OCI-LY1 (cell line): ENCODE measurements around the gene CUBN.

Experiments used
- H2AFZ ChIP-seq: fragments of 200-600 bp; sonication (generic), shearing (Covaris generic); 2 replicates; pipeline ENCODE4 v1.6.0; 2014; ENCODE audit warnings: antibody characterized with exemption, mild to moderate bottlenecking, low read length
- H3F3A ChIP-seq: fragments of 200-600 bp; sonication (generic), shearing (Covaris generic); 2 replicates; pipeline ENCODE4 v1.6.0; 2014; ENCODE audit warnings: mild to moderate bottlenecking, antibody characterized with exemption, low read length, moderate library complexity; ENCODE audit not compliant: insufficient read depth
- H3K27ac ChIP-seq: fragments of 200-600 bp; sonication (generic); 2 replicates; pipeline ENCODE4 v1.5.1; 2014; ENCODE audit warnings: low read length, mixed run types, mild to moderate bottlenecking, low read depth; ENCODE audit not compliant: poor library complexity, severe bottlenecking
- H3K27me3 ChIP-seq: fragments of 200-600 bp; sonication (generic); 2 replicates; pipeline ENCODE4 v1.6.0; 2014; ENCODE audit warnings: antibody characterized with exemption, mild to moderate bottlenecking, low read length, moderate library complexity; ENCODE audit not compliant: insufficient read depth
- H3K36me3 ChIP-seq: fragments of 200-600 bp; sonication (generic); 2 replicates; pipeline ENCODE4 v1.6.1; 2014; ENCODE audit warnings: mild to moderate bottlenecking, antibody characterized with exemption, low read length, moderate library complexity, mixed read lengths; ENCODE audit not compliant: insufficient read depth
- H3K4me1 ChIP-seq: fragments of 200-600 bp; sonication (generic); 2 replicates; pipeline ENCODE4 v1.5.1; 2014; ENCODE audit warnings: mild to moderate bottlenecking, low read length, moderate library complexity; ENCODE audit not compliant: insufficient read depth, severe bottlenecking
- H3K4me2 ChIP-seq: fragments of 200-600 bp; sonication (generic), shearing (Covaris generic); 2 replicates; pipeline ENCODE4 v1.6.1; 2014; ENCODE audit warnings: low read length
- H3K4me3 ChIP-seq: fragments of 200-600 bp; sonication (generic); 2 replicates; pipeline ENCODE4 v1.5.1; 2014; ENCODE audit warnings: low read length, low read depth, mild to moderate bottlenecking, mixed read lengths; ENCODE audit not compliant: poor library complexity, severe bottlenecking
- H3K79me2 ChIP-seq: fragments of 200-600 bp; shearing (Covaris generic); 2 replicates; pipeline ENCODE4 v1.6.1; 2016; ENCODE audit warnings: mixed run types, low read length, mixed read lengths; ENCODE audit not compliant: insufficient read depth
- H3K9ac ChIP-seq: fragments of 200-600 bp; sonication (generic), shearing (Covaris generic); 2 replicates; pipeline ENCODE4 v1.6.1; 2014; ENCODE audit warnings: mild to moderate bottlenecking, low read length, mixed read lengths
- H3K9me2 ChIP-seq: fragments of 200-600 bp; sonication (generic), shearing (Covaris generic); 2 replicates; pipeline ENCODE4 v1.6.1; 2014; ENCODE audit warnings: low read depth, mild to moderate bottlenecking, low read length, mixed read lengths
- H3K9me3 ChIP-seq: fragments of 200-600 bp; shearing (Covaris generic); 2 replicates; pipeline ENCODE4 v1.6.1; 2014; ENCODE audit warnings: low read length, mixed read lengths
- H4K20me1 ChIP-seq: fragments of 200-600 bp; sonication (generic), shearing (Covaris generic); 2 replicates; pipeline ENCODE4 v1.6.0; 2016; ENCODE audit warnings: mild to moderate bottlenecking, low read length; ENCODE audit not compliant: insufficient read depth
- EZH2 ChIP-seq: fragments of 200-600 bp; sonication (generic), shearing (Covaris generic); IDR thresholded peaks from 2 replicates; pipeline ENCODE4 v1.8.0; 2017; ENCODE audit warnings: borderline replicate concordance, mixed run types, mild to moderate bottlenecking, antibody characterized with exemption, low read length, moderate library complexity, mixed read lengths
- TF ChIP-seq, protein P1 (sequence below): fragments of 200-600 bp; sonication (generic), shearing (Covaris generic); IDR thresholded peaks from 2 replicates; pipeline ENCODE4 v1.5.1; 2017; ENCODE audit warnings: mild to moderate bottlenecking, antibody characterized with exemption, low read length, moderate library complexity, mixed read lengths

The CUBN gene

DNA sequence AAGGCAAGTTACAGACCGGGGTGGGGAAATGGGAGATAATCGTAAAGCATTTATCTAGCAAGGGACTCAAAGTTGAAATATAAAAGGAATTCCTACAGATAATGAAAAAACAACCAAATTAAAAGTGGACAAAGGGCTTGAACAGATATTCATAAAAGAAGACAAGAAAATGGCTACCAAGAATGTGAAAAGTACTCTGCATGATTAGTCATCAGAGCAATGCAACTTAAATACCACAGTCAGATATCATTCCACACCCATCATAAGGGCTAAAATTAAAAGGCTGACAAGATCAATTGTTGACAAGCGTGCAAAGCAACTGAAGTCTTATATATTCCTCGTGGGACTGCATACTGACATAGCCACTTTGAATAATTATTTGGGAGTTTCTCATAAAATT, 187.7 kb downstream of the CUBN start:
- no peaks in the 10 kb centered on the region for H3K4me1 ChIP-seq
- H3K9me2 ChIP-seq: no peaks in the 10 kb centered on the region

DNA sequence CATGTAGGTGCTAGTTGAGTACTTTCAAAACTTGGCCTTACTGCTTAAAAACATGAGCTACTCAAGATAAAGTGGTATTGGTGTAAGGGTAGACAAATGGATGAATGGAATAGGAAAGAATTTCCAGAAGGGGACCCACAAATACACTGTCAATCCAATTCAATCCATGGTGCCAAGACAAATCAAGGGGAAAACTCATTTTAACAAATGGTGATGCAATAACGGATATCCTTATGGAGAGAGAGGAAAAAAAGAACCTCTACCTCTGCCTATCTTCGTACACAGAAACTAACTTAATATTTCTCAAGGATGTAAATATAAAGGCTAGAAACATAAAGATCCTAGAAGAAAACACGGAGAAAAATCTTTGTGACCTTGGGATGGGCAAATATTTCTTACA, 188.5 kb downstream of the CUBN start:
- Histone ChIP-seq H3K9me2 (no peaks in the 10 kb centered on the region), H3K4me1 (no peaks in the 10 kb centered on the region), H3K4me3 (no peak overlapping the region), H2AFZ (no peak overlapping the region), H3K9me3 (no peaks in the 10 kb centered on the region), H3K36me3 (no peaks in the 10 kb centered on the region), H3K9ac (no peak overlapping the region), H3K27ac (no peak overlapping the region), H3K79me2 (no peaks in the 10 kb centered on the region), H3K27me3 (no peaks in the 10 kb centered on the region), H3F3A (no peaks in the 10 kb centered on the region), H4K20me1 (no peaks in the 10 kb centered on the region), H3K4me2 (no peak overlapping the region)
- TF ChIP-seq EZH2: no peak
- TF ChIP-seq, protein P1, sequence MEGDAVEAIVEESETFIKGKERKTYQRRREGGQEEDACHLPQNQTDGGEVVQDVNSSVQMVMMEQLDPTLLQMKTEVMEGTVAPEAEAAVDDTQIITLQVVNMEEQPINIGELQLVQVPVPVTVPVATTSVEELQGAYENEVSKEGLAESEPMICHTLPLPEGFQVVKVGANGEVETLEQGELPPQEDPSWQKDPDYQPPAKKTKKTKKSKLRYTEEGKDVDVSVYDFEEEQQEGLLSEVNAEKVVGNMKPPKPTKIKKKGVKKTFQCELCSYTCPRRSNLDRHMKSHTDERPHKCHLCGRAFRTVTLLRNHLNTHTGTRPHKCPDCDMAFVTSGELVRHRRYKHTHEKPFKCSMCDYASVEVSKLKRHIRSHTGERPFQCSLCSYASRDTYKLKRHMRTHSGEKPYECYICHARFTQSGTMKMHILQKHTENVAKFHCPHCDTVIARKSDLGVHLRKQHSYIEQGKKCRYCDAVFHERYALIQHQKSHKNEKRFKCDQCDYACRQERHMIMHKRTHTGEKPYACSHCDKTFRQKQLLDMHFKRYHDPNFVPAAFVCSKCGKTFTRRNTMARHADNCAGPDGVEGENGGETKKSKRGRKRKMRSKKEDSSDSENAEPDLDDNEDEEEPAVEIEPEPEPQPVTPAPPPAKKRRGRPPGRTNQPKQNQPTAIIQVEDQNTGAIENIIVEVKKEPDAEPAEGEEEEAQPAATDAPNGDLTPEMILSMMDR: no peak

More for the DNA sequence above, 187.7 kb downstream of the CUBN start:
- Histone ChIP-seq H3K27ac (no peak overlapping the region), H3K36me3 (no peaks in the 10 kb centered on the region), H3K9ac (no peak overlapping the region), H3K79me2 (no peaks in the 10 kb centered on the region), H3K27me3 (no peaks in the 10 kb centered on the region), H2AFZ (no peak overlapping the region), H3F3A (no peaks in the 10 kb centered on the region), H3K4me3 (no peak overlapping the region), H4K20me1 (no peaks in the 10 kb centered on the region), H3K9me3 (no peaks in the 10 kb centered on the region), H3K4me2 (no peak overlapping the region)
- no peak for TF ChIP-seq EZH2
- TF ChIP-seq, protein P1: no peak

DNA sequence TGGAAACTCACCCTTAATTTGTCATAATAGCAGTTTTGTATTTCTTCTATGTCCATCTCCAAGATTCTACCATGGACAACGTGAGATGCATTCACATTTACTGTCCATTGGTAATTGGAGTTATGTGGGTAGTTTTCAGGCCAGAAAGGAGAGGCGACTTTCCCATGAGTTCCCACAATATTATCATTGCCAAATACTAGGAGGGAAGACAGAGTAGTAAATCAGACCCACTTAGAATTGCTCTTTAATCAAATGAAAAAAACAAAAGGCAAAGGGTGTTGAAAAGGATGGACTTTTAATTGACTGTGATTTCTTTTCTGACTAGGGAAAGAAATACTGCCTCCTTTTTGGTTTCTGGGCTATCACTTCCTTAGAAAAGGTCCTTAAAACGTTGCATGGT, 190.7 kb downstream of the CUBN start:
- H3K9ac ChIP-seq: no peak overlapping the region
- H3K4me3 ChIP-seq: no peak overlapping the region
- H3K4me2 ChIP-seq: no peak overlapping the region
- H3F3A ChIP-seq: no peaks in the 10 kb centered on the region
- H3K36me3 ChIP-seq: no peaks in the 10 kb centered on the region
- H3K9me2 ChIP-seq: no peaks in the 10 kb centered on the region
- no peaks in the 10 kb centered on the region for H3K79me2 ChIP-seq
- H3K27ac ChIP-seq: no peak overlapping the region
- no peaks in the 10 kb centered on the region for H4K20me1 ChIP-seq
- H3K9me3 ChIP-seq: no peaks in the 10 kb centered on the region
- TF ChIP-seq, protein P1: no peak
- TF ChIP-seq EZH2: no peak
- no peaks in the 10 kb centered on the region for H3K4me1 ChIP-seq
- H2AFZ ChIP-seq: no peak overlapping the region
- H3K27me3 ChIP-seq: no peaks in the 10 kb centered on the region
